Neuron (in vitro differentiated cells): ENCODE data around the gene SLC29A2.

Source experiments
- H2AFZ ChIP-seq: one replicate; pipeline ENCODE4 v1.6.1; 2013; ENCODE audit warnings: low read depth, mild to moderate bottlenecking, inconsistent platforms, low read length, moderate library complexity
- H3K27me3 ChIP-seq: one replicate; pipeline ENCODE4 v1.6.1; 2013; ENCODE audit warnings: low read length; ENCODE audit not compliant: insufficient read depth
- H3K36me3 ChIP-seq: one replicate; pipeline ENCODE4 v1.6.1; 2013; ENCODE audit warnings: low read length; ENCODE audit not compliant: insufficient read depth
- H3K4me1 ChIP-seq: one replicate; pipeline ENCODE4 v1.6.1; 2013; ENCODE audit warnings: low read length; ENCODE audit not compliant: insufficient read depth
- H3K4me3 ChIP-seq: 2 replicates; pipeline ENCODE4 v1.5.1; 2013; ENCODE audit warnings: mild to moderate bottlenecking, low read length, moderate library complexity
- H3K9me3 ChIP-seq: one replicate; pipeline ENCODE4 v1.6.1; 2013; ENCODE audit warnings: low read length

SLC29A2 gene

GRCh38 chr11:66369073-66369894, 2.3 kb downstream of the SLC29A2 start:
- peaks cover 25% of the 10 kb centered on the region for H3K4me1 ChIP-seq
- H2AFZ ChIP-seq = no peak overlapping the region
- H3K4me3 ChIP-seq = no peak overlapping the region
- H3K27me3 ChIP-seq = no peaks in the 10 kb centered on the region
- H3K36me3 ChIP-seq = no peaks in the 10 kb centered on the region
- H3K9me3 ChIP-seq = no peaks in the 10 kb centered on the region

DNA sequence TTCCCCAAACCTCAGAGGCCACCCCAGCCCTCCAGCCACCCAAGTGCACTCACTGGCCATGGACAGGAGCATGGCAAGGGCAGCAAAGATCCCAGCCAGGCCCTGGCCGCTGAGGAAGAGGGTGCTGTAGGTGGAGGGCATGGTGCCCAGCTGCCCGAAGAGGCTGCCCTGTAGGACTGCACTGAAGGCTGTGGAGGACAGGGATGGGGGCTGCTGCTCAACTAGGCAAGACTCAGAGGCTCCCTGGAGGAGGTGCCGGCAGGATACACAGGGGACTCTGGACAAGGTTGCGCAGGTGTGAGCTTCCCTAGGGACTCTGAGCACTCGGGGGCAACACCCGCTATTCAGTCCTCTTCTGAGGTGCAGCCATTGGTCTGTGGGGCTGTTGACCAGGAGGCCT, 3.1 kb downstream of the SLC29A2 start:
- no peaks in the 10 kb centered on the region for H3K36me3 ChIP-seq
- no peaks in the 10 kb centered on the region for H3K27me3 ChIP-seq
- H3K4me1 ChIP-seq = peaks cover 23% of the 10 kb centered on the region
- no peaks in the 10 kb centered on the region for H3K9me3 ChIP-seq
- no peak overlapping the region for H2AFZ ChIP-seq
- no peak overlapping the region for H3K4me3 ChIP-seq

DNA sequence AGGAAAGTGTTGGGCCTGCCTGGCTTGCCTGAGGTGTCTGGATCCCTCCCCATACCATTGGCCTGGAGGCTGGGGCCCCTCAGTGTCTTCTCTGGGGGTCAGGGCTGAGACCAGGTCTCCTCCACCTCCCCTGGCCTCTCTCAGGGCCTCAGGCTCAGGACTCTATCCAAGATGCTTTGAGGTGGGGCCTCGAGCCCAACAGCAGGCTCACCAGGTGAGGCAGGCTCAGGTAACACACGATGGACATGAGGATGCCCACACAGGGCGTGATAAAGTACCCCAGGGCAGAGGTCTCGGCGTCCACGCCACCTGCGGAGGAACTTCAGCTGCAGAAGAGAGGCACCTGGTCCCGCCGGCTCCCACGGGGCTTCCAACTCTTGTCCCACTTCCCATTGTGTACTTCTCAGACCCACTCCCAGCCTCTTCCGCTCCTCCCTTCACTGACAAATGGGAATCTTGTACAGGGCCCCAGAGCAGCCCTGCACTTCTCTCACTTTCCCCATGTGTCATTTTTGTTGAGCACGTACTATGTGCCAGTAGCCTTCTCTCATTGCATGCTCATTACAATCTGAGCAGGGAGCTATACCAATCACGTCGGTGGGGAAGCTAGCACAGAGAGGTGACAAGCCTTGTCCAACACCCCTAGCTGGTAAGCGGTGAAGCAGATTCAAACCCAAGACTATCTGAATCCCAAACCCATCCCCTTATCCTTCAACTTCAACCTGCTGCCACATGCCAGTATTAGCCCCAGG, 3.8 kb downstream of the SLC29A2 start:
- H3K4me1 ChIP-seq = peaks cover 19% of the 10 kb centered on the region
- peaks cover 2% of the 10 kb centered on the region for H3K36me3 ChIP-seq
- no peak overlapping the region for H3K4me3 ChIP-seq
- H3K9me3 ChIP-seq = no peaks in the 10 kb centered on the region
- H3K27me3 ChIP-seq = no peaks in the 10 kb centered on the region
- H2AFZ ChIP-seq = no peak overlapping the region

- no peak overlapping the region for H3K4me3 ChIP-seq
- H3K4me1 ChIP-seq = peaks cover 14% of the 10 kb centered on the region
- peaks cover 4% of the 10 kb centered on the region for H3K36me3 ChIP-seq
- no peak overlapping the region for H2AFZ ChIP-seq
- no peaks in the 10 kb centered on the region for H3K9me3 ChIP-seq
- no peaks in the 10 kb centered on the region for H3K27me3 ChIP-seq
Measured at GRCh38 chr11:66366844-66367477, 4.6 kb downstream of the SLC29A2 start.

DNA sequence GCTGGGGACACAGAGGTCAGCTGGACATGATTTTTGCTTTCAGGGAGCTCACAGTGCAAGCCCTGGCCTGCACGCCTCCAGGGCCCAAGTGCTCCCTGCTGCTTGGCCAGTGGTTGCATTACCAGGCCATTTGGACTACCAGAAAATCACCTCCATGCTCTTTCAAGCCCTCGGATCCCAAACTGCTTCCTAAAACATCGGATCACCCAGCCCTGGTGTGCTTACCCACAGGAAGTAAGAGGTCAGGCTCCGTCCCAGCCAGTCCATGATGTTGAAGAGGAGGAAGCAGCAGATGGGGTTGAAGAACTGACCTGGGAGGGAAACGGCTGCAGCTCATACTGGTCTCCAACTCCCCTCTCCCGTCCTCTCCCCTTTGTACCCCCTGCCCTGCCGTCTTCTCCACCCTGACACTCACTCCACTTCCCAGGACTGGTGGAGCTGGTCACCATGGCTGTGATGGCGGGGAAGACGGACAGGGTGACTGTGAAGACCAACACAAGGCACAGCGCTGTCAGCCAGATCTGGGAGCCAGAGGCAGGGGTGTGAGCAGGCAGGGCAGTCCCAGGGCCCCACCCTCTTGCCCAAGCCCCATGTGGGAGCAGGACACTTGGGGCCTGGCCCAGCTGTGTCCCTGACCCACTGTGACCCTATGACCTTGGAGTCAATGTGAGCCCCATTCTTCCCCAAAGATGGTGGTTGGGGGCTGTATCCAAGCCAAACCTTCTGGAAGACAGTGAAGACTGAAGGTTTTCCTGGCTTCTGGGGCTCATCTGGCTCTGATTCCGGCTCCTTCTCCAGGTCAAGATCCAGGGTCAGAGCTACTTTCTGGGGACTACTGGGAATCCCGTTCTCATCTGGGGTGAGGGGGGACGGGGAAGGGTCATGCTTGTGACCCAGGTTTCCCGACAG, 5.6 kb downstream of the SLC29A2 start:
- H3K36me3 ChIP-seq = peaks cover 4% of the 10 kb centered on the region
- H3K4me3 ChIP-seq = no peak overlapping the region
- H3K9me3 ChIP-seq = no peaks in the 10 kb centered on the region
- H2AFZ ChIP-seq = no peak overlapping the region
- H3K27me3 ChIP-seq = no peaks in the 10 kb centered on the region
- H3K4me1 ChIP-seq = peaks cover 9% of the 10 kb centered on the region

GRCh38 chr11:66365166-66365565, 6.4 kb downstream of the SLC29A2 start:
- Histone ChIP-seq H2AFZ (no peak overlapping the region), H3K27me3 (no peaks in the 10 kb centered on the region), H3K9me3 (no peaks in the 10 kb centered on the region), H3K4me3 (no peak overlapping the region), H3K4me1 (peaks cover 6% of the 10 kb centered on the region), H3K36me3 (peaks cover 4% of the 10 kb centered on the region)

- H2AFZ ChIP-seq = no peak overlapping the region
- no peak overlapping the region for H3K4me3 ChIP-seq
- H3K36me3 ChIP-seq = peaks cover 4% of the 10 kb centered on the region
- H3K4me1 ChIP-seq = peaks cover 3% of the 10 kb centered on the region
- no peaks in the 10 kb centered on the region for H3K9me3 ChIP-seq
- H3K27me3 ChIP-seq = no peaks in the 10 kb centered on the region
Measured at GRCh38 chr11:66363805-66364535, 7.6 kb downstream of the SLC29A2 start.

DNA sequence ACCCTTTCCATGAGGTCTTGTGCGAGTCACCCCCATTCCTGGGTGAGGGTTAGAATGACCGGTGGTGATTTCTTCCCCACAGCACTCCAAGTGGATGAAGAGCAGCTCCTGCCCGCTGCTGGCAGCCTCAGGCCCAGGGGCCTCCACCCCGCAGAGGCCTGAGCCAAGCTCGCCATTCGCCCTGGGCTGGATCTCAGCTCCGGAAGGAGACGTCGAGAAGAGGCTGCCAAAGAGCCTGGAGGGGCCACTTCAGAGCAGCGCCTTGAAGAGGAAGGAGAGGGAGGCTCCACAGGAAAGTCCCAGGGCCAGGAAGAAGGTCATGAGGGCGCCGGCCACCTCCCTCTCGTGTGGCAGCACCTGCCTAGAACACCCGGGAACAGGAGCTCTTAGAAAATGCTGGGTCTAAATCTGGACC, 8.4 kb downstream of the SLC29A2 start:
- Histone ChIP-seq H3K27me3 (no peaks in the 10 kb centered on the region), H3K4me1 (peaks cover 3% of the 10 kb centered on the region), H3K9me3 (no peaks in the 10 kb centered on the region), H2AFZ (no peak overlapping the region), H3K4me3 (no peak overlapping the region), H3K36me3 (peaks cover 4% of the 10 kb centered on the region)

GRCh38 chr11:66362481-66363147, 8.9 kb downstream of the SLC29A2 start:
- Histone ChIP-seq H3K4me3 (no peak overlapping the region), H3K9me3 (no peaks in the 10 kb centered on the region), H3K27me3 (no peaks in the 10 kb centered on the region), H3K4me1 (peaks cover 3% of the 10 kb centered on the region), H2AFZ (no peak overlapping the region), H3K36me3 (peaks cover 4% of the 10 kb centered on the region)

GRCh38 chr11:66361502-66361941, 10.0 kb downstream of the SLC29A2 start:
- Histone ChIP-seq H3K36me3 (peaks cover 4% of the 10 kb centered on the region), H3K4me3 (no peak overlapping the region), H3K27me3 (no peaks in the 10 kb centered on the region), H3K4me1 (peaks cover 3% of the 10 kb centered on the region), H2AFZ (no peak overlapping the region), H3K9me3 (no peaks in the 10 kb centered on the region)

DNA sequence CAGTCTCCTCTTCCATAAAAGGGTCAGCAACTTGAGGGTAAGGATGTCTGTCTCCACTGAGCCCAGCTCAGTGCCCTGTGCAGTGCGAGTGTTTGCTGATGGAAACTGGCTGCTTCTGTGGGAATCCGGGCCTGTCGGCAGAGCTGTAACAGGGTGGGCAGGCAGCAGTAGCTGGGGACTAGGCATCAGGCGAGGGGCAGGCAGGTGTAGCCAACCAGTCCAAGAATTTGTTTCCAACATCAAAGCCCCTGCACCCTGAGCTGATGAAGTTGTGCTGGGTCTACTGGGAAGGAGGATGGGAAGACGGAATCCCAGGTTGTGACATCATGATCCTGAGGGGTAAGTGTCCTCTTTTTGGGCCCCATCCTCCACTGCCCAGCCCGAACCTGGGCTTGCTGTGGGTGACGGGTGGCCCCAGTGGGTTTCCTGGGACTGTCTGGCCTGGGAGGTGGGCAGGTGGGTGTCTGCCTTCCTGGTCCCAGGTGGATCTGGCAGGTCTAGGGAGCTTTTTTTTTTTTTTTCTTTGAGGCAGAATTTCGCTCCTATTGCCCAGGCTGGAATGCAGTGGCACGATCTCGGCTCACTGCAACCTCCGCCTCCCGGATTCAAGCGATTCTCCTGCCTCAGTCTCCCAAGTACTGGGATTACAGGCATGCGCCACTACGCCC, 11.0 kb downstream of the SLC29A2 start:
- no peak overlapping the region for H3K4me3 ChIP-seq
- H2AFZ ChIP-seq = no peak overlapping the region
- peaks cover 3% of the 10 kb centered on the region for H3K4me1 ChIP-seq
- peaks cover 4% of the 10 kb centered on the region for H3K36me3 ChIP-seq
- H3K9me3 ChIP-seq = no peaks in the 10 kb centered on the region
- H3K27me3 ChIP-seq = no peaks in the 10 kb centered on the region
